ENCODE measurements around the gene PXDC1.

GRCh38 chr6:3755637-3756545, 4.4 kb upstream of the PXDC1 start:
- TF ChIP-seq CTCF (IDR thresholded peaks at IDR 0.05; ENCODE audit: low read depth, low read length, missing input control) (no peak), GABPA (IDR thresholded peaks at IDR 0.05 in 1 of 2, conservative IDR thresholded peaks at IDR 0.05 in 1 of 2) (no peak), SP1 (IDR thresholded peaks at IDR 0.05) (no peak)

Measured in liver (tissue), 3 donors.